ENCODE data around the gene ROBO1.

The ROBO1 gene

DNA sequence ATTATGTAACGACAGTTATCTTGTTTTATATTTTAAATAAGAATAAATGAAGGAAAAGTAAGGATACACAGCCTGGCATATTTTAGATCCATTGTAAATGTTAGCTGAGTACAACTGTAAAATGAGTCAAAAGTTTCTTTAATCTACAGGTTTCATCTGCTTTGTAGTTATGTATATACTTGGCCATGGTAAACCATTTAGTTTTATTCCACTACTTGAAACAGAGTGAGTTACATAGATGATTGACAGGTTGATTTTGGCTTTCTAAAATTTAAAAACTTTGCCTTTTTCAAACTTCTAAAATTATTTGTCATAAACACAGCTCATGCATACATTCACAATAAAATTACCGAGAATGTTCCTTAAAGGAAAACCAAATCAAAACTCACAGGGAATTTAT, 371.2 kb downstream of the ROBO1 start:
- Histone ChIP-seq H3K9me3 (no peaks in the 10 kb centered on the region), H3K27me3 (no peaks in the 10 kb centered on the region), H3K36me3 (no peaks in the 10 kb centered on the region), H3K4me3 (ENCODE audit: low read depth in 1 of 2, low read length in 1 of 2) (no peak overlapping the region), H3K27ac (no peak overlapping the region), H3K4me1 (ENCODE audit: control insufficient read depth in 1 of 2, insufficient read depth in 1 of 2, low read depth in 1 of 2, low read length in 1 of 2) (no peaks in the 10 kb centered on the region)
- TF ChIP-seq, protein P1, sequence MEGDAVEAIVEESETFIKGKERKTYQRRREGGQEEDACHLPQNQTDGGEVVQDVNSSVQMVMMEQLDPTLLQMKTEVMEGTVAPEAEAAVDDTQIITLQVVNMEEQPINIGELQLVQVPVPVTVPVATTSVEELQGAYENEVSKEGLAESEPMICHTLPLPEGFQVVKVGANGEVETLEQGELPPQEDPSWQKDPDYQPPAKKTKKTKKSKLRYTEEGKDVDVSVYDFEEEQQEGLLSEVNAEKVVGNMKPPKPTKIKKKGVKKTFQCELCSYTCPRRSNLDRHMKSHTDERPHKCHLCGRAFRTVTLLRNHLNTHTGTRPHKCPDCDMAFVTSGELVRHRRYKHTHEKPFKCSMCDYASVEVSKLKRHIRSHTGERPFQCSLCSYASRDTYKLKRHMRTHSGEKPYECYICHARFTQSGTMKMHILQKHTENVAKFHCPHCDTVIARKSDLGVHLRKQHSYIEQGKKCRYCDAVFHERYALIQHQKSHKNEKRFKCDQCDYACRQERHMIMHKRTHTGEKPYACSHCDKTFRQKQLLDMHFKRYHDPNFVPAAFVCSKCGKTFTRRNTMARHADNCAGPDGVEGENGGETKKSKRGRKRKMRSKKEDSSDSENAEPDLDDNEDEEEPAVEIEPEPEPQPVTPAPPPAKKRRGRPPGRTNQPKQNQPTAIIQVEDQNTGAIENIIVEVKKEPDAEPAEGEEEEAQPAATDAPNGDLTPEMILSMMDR (IDR thresholded peaks at IDR 0.05): no peak

DNA sequence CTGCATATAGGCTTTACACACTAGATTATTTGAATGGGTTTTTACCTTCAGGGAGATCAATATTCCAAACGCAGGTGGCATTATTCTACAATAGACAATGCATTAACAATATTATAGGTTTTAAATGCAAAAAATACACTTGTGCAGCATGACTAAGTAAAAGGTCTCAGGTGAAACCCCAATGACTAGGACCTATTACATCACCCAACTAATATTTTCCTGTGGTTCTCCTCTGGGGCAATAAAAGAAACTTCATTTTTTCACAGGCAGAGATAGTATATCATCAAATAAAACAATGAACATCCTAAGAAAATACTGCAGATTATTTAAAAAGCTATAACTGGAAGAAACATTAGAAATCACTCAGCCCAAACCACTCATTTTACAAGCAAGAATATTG, 375.3 kb downstream of the ROBO1 start:
- TF ChIP-seq, protein P1 (IDR thresholded peaks at IDR 0.05): no peak
- Histone ChIP-seq H3K27ac (no peak overlapping the region), H3K9me3 (no peaks in the 10 kb centered on the region), H3K4me3 (ENCODE audit: low read depth in 1 of 2, low read length in 1 of 2) (no peak overlapping the region), H3K27me3 (no peaks in the 10 kb centered on the region), H3K36me3 (no peaks in the 10 kb centered on the region), H3K4me1 (ENCODE audit: control insufficient read depth in 1 of 2, insufficient read depth in 1 of 2, low read depth in 1 of 2, low read length in 1 of 2) (no peaks in the 10 kb centered on the region)

DNA sequence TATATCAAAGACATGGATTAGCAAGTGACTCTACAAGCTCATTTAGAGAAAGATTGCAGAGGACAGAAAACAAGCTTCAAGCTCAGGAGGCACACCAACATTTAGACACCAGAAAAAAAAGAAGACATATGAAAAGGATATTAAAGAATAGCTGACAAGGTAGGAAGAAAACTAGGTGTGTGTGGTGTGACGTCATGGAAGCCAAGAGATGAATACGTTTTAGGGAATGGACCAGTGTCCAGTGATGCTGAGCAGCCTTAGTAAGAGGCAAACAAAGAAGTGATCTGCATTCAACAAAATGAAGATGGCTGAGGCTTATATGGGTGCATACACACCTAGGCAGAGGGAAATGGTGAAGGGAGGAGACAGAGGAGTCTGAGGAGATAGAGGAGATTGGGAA, 377.4 kb downstream of the ROBO1 start:
- no peaks in the 10 kb centered on the region for H3K4me1 ChIP-seq (ENCODE audit: control insufficient read depth in 1 of 2, insufficient read depth in 1 of 2, low read depth in 1 of 2, low read length in 1 of 2)
- H3K36me3 ChIP-seq: no peaks in the 10 kb centered on the region
- H3K4me3 ChIP-seq (ENCODE audit: low read depth in 1 of 2, low read length in 1 of 2): no peak overlapping the region
- no peaks in the 10 kb centered on the region for H3K27me3 ChIP-seq
- TF ChIP-seq, protein P1 (IDR thresholded peaks at IDR 0.05): no peak
- no peak overlapping the region for H3K27ac ChIP-seq
- no peaks in the 10 kb centered on the region for H3K9me3 ChIP-seq

DNA sequence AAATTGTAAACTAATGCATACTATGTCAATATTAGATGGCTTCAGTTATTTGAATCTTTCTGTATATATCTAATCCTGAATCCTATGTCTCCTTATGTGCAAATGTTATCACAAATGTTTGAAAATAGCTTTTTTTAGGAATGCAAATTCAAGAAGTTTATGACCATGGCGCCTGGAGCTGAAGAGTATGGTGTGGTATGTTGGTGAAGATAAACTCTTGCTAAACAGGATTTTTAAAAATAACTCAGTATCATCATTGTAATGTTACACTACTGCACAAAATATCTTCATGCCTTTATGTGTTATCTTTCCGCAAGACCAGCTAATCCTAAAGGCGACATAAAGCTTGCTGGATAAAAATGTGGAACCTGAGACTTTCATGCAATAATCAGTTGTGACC, 382.6 kb downstream of the ROBO1 start:
- no peak overlapping the region for H3K27ac ChIP-seq
- no peaks in the 10 kb centered on the region for H3K36me3 ChIP-seq
- no peaks in the 10 kb centered on the region for H3K4me1 ChIP-seq (ENCODE audit: control insufficient read depth in 1 of 2, insufficient read depth in 1 of 2, low read depth in 1 of 2, low read length in 1 of 2)
- no peaks in the 10 kb centered on the region for H3K27me3 ChIP-seq
- TF ChIP-seq, protein P1 (IDR thresholded peaks at IDR 0.05): no peak
- no peak overlapping the region for H3K4me3 ChIP-seq (ENCODE audit: low read depth in 1 of 2, low read length in 1 of 2)
- H3K9me3 ChIP-seq: no peaks in the 10 kb centered on the region

DNA sequence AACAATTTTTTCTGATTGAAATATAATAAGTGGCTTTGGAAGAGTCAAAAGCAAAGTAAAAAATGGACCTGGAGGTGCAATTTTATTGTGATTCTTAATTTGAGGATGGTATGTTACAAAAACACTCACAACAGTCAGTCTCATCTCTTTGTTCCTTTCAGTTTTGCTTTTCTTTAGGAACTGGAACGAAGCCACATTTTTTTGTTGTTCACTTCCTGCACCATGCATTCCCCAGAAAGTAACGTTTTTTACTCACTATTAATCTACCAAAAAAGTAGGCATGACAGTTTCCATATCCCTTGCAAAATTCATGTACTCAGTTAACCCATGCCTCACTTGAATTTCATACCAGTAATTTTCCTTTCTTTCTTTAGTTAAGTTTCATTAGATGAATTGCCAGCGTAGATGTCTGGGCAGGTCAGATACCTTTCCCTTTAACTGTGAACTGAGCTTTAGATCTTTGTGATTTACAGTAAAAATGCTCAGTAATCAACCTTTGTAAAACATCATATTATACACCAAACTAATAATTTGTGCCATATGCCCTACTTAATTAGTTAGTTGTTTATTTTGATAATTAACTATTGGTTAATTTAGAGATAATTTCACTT, 384.3 kb downstream of the ROBO1 start:
- TF ChIP-seq, protein P1 (IDR thresholded peaks at IDR 0.05): no peak
- Histone ChIP-seq H3K4me3 (ENCODE audit: low read depth in 1 of 2, low read length in 1 of 2) (no peak overlapping the region), H3K9me3 (no peaks in the 10 kb centered on the region), H3K27me3 (no peaks in the 10 kb centered on the region), H3K4me1 (ENCODE audit: control insufficient read depth in 1 of 2, insufficient read depth in 1 of 2, low read depth in 1 of 2, low read length in 1 of 2) (no peaks in the 10 kb centered on the region), H3K27ac (no peak overlapping the region), H3K36me3 (no peaks in the 10 kb centered on the region)

DNA sequence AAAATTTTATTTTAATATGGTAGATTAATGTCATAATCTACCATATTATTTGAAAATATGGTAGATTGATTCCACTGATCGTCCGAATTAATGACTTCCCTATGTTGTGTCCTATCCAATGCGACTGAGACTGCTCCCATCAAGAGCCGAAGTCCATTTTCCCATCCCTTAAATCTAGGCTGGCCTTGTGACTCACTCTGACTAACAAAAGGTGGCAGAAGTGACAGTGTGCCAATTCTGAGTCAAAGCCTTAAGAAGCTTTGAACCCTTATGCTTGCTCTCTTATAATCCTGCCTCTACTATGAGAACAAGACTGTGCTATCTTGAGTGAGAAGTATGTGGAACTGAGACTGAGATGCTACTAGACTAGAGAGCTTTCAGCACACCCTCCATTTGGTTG, 387.2 kb downstream of the ROBO1 start:
- Histone ChIP-seq H3K36me3 (no peaks in the 10 kb centered on the region), H3K9me3 (no peaks in the 10 kb centered on the region), H3K27ac (no peak overlapping the region), H3K4me3 (ENCODE audit: low read depth in 1 of 2, low read length in 1 of 2) (no peak overlapping the region), H3K4me1 (ENCODE audit: control insufficient read depth in 1 of 2, insufficient read depth in 1 of 2, low read depth in 1 of 2, low read length in 1 of 2) (no peaks in the 10 kb centered on the region), H3K27me3 (no peaks in the 10 kb centered on the region)
- TF ChIP-seq, protein P1 (IDR thresholded peaks at IDR 0.05): no peak
